Astrocyte (in vitro differentiated cells and primary cell): ENCODE measurements around the gene TMCC1. TPM values are rescaled to one million over a fixed set of nuclear protein-coding genes. Genes with fewer than 3 reads are reported as not detected.

Source experiments
- DNase-seq: peaks from one replicate; pipeline ENCODE4 v3.0.0-alpha.2; 2010; ENCODE audit warnings: low read depth
- FAIRE-seq: peaks from 2 replicates; lab custom pipeline; 2011; peaks lifted over from hg19 to GRCh38; lab: Jason Lieb, UNC
- H2AFZ ChIP-seq: 2 replicates; pipeline ENCODE4 v1.6.0; 2012; ENCODE audit warnings: low read depth, low read length, inconsistent platforms
- H3K27ac ChIP-seq: 2 replicates; pipeline ENCODE4 v1.5.1; 2011; ENCODE audit warnings: low read depth, low read length, inconsistent platforms
- H3K27me3 ChIP-seq: 2 replicates; pipeline ENCODE4 v1.6.0; 2011; ENCODE audit warnings: low read length, inconsistent platforms; ENCODE audit not compliant: insufficient read depth
- H3K36me3 ChIP-seq: 2 replicates; pipeline ENCODE4 v1.5.1; 2011; ENCODE audit warnings: low read length, inconsistent platforms; ENCODE audit not compliant: insufficient read depth
- H3K4me1 ChIP-seq: 2 replicates; pipeline ENCODE4 v1.5.1; 2011; ENCODE audit warnings: low read length, inconsistent platforms; ENCODE audit not compliant: insufficient read depth
- H3K4me2 ChIP-seq: 2 replicates; pipeline ENCODE4 v1.6.0; 2012; ENCODE audit warnings: low read length, inconsistent platforms
- H3K4me3 ChIP-seq: 2 replicates; pipeline ENCODE4 v1.5.1; 2011; ENCODE audit warnings: low read depth, mild to moderate bottlenecking, low read length, inconsistent platforms; ENCODE audit not compliant: insufficient read depth
- H3K79me2 ChIP-seq: 2 replicates; pipeline ENCODE4 v1.6.0; 2012; ENCODE audit warnings: mild to moderate bottlenecking, low read length, inconsistent platforms; ENCODE audit not compliant: insufficient read depth
- H3K9ac ChIP-seq: 2 replicates; pipeline ENCODE4 v1.6.0; 2012; ENCODE audit warnings: mild to moderate bottlenecking, low read length, inconsistent platforms
- H3K9me3 ChIP-seq: 2 replicates; pipeline ENCODE4 v1.5.1; 2012; ENCODE audit warnings: low read depth, mild to moderate bottlenecking, low read length, inconsistent platforms; ENCODE audit not compliant: insufficient read depth
- H4K20me1 ChIP-seq: 2 replicates; pipeline ENCODE4 v1.6.0; 2012; ENCODE audit warnings: low read length, inconsistent platforms; ENCODE audit not compliant: insufficient read depth
- H3K27ac Mint-ChIP-seq: one replicate; pipeline ENCODE4 v1.8.0; 2021; ENCODE audit warnings: mild to moderate bottlenecking, mixed read lengths; ENCODE audit not compliant: unreplicated experiment
- H3K27me3 Mint-ChIP-seq: one replicate; pipeline ENCODE4 v1.8.0; 2021; ENCODE audit warnings: low read depth, mixed read lengths; ENCODE audit not compliant: unreplicated experiment
- H3K36me3 Mint-ChIP-seq: one replicate; pipeline ENCODE4 v1.8.0; 2021; ENCODE audit warnings: low read depth, mixed read lengths; ENCODE audit not compliant: unreplicated experiment
- H3K4me1 Mint-ChIP-seq: one replicate; pipeline ENCODE4 v1.8.0; 2021; ENCODE audit warnings: low read depth, mixed read lengths; ENCODE audit not compliant: unreplicated experiment
- H3K4me3 Mint-ChIP-seq: one replicate; pipeline ENCODE4 v1.8.0; 2021; ENCODE audit warnings: mild to moderate bottlenecking, moderate library complexity, mixed read lengths; ENCODE audit not compliant: unreplicated experiment
- H3K9me3 Mint-ChIP-seq: one replicate; pipeline ENCODE4 v1.8.0; 2021; ENCODE audit warnings: mild to moderate bottlenecking, mixed read lengths; ENCODE audit not compliant: unreplicated experiment
- EZH2 ChIP-seq: IDR thresholded peaks from 2 replicates; pipeline ENCODE4 v1.6.1; 2012; ENCODE audit warnings: mild to moderate bottlenecking, low read length, inconsistent platforms; ENCODE audit not compliant: insufficient read depth
- total RNA-seq: library from RNA; stranded (reverse); gene quantifications from 2 replicates; pipeline ENCODE4 v1.2.1, GENCODE V29; 2021
- TF ChIP-seq, protein P1 (sequence below): IDR thresholded peaks from 2 replicates; pipeline ENCODE4 v1.5.1; 2011; ENCODE audit warnings: low read depth, mild to moderate bottlenecking, inconsistent platforms, low read length, moderate library complexity; ENCODE audit not compliant: insufficient read depth

Gene TMCC1
- total RNA-seq, 1 donor from 2014 or later, result 37.9 TPM

DNA sequence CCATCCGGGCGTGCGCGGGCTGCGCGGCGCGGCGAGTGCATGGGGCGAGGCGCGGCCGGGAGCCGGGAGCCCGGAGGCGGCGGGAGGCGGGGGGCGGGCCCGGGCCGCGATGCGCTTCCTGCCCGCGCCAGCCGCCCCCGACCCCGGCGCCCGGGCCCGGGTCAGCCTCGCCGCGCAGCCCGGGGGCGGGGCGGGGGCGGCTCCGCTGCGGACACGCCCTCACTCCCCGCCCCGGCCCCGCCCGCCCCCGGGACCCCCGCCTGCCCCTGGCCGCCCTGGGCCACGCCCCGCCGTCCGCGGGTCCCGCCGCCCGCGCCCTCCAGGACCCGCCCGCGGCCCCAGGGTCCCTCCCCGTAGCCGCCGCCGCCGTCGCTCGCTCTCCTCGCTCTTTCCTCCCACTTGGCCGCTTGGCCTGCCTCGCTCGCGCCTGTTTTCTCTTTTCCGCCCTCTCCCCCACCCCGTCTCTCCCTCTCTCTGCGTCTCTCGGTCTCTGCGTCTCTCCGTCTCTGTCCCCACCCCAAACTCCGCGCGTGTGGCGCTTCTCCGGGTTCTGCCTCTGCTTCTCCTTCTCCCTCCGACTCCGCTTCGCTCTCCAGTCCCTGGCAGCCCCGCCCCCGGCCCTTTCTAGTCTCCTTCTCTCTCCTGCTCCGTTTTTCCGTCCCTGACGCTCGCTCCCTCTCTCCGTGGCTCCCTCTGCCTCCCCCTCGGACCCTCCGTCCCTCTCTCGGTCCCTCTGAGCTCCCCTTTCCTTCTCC, 286.7 kb downstream of the TMCC1 start, which contains the start of gene PLXND1:
PLXND1 (minus strand) TSS at position 41 of the 755 bp plus-strand sequence; CDS start at position 4, 37 bp downstream.
- peak within 1 kb of the TSS; percentile 48 for H3K27ac ChIP-seq
- peak within 1 kb of the TSS; percentile 99 for H3K4me3 Mint-ChIP-seq
- H3K4me1 ChIP-seq, result peaks cover 67% of the 10 kb centered on the region
- H3K27me3 ChIP-seq, result no peaks in the 10 kb centered on the region
- peak within 1 kb of the TSS; percentile 69 for H3K4me3 ChIP-seq
- H4K20me1 ChIP-seq, result peaks cover 34% of the 10 kb centered on the region
- no peaks in the 10 kb centered on the region for H3K36me3 ChIP-seq
- TF ChIP-seq EZH2, result no peak
- TF ChIP-seq, protein P1, sequence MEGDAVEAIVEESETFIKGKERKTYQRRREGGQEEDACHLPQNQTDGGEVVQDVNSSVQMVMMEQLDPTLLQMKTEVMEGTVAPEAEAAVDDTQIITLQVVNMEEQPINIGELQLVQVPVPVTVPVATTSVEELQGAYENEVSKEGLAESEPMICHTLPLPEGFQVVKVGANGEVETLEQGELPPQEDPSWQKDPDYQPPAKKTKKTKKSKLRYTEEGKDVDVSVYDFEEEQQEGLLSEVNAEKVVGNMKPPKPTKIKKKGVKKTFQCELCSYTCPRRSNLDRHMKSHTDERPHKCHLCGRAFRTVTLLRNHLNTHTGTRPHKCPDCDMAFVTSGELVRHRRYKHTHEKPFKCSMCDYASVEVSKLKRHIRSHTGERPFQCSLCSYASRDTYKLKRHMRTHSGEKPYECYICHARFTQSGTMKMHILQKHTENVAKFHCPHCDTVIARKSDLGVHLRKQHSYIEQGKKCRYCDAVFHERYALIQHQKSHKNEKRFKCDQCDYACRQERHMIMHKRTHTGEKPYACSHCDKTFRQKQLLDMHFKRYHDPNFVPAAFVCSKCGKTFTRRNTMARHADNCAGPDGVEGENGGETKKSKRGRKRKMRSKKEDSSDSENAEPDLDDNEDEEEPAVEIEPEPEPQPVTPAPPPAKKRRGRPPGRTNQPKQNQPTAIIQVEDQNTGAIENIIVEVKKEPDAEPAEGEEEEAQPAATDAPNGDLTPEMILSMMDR, result no peak
- peak within 1 kb of the TSS; percentile 94 for H3K4me2 ChIP-seq
- H3K9me3 Mint-ChIP-seq, result no peaks in the 10 kb centered on the region
- DNase-seq (peak; percentile 39), FAIRE-seq (no peak)
- peaks cover 50% of the 10 kb centered on the region for H3K4me1 Mint-ChIP-seq
- peak within 1 kb of the TSS; percentile 72 for H2AFZ ChIP-seq
- no peaks in the 10 kb centered on the region for H3K36me3 Mint-ChIP-seq
- H3K27me3 Mint-ChIP-seq, result no peaks in the 10 kb centered on the region
- peak within 1 kb of the TSS; percentile 88 for H3K27ac Mint-ChIP-seq
- no peaks in the 10 kb centered on the region for H3K9me3 ChIP-seq
- peaks cover 43% of the 10 kb centered on the region for H3K79me2 ChIP-seq
- H3K9ac ChIP-seq, result peak within 1 kb of the TSS; percentile 81

DNA sequence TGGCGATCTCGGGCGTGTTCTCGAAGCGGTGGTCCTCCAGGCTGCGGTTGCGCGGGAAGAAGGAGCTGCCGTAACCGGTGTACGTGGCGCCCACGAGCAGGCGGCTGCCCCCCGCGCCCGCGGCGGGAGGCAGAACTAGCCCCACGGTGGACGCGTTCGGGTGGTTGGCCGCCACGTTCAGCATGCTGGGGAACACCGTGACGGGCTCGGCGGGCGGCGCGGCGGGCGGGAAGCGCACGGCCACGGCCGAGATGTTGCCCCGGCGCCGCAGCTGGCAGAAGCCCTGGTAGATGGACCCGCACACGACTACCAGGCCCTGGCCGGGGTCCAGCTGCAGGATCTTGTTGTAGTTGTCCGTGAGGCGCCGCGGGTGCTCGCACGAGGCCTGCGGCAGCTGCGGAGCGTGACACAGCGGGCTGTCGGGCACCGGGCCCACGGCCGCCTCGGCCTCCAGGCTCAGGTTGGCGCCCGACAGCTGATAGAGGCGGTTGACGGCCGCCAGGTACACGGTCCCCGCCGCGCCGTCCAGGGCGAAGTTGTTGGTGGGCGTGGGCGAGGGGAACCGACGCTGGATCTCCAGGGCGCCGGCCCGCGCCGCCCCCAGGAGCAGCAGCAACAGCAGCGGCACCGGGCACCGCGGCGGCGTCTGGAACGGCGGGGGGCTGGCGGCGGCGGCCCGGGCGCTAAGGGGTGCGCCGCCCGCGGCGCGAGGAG, 287.4 kb downstream of the TMCC1 start:
- peaks cover 60% of the 10 kb centered on the region for H3K4me1 ChIP-seq
- TF ChIP-seq, protein P1, result no peak
- TF ChIP-seq EZH2, result no peak
- peak overlapping the region; percentile 69 for H3K4me3 ChIP-seq
- H4K20me1 ChIP-seq, result peaks cover 40% of the 10 kb centered on the region
- peaks cover 2% of the 10 kb centered on the region for H3K36me3 Mint-ChIP-seq
- peak overlapping the region; percentile 99 for H3K4me3 Mint-ChIP-seq
- peak overlapping the region; percentile 78 for H3K9ac ChIP-seq
- peaks cover 50% of the 10 kb centered on the region for H3K4me1 Mint-ChIP-seq
- H3K79me2 ChIP-seq, result peaks cover 51% of the 10 kb centered on the region
- H3K4me2 ChIP-seq, result peak overlapping the region; percentile 94
- H3K9me3 Mint-ChIP-seq, result no peaks in the 10 kb centered on the region
- FAIRE-seq (no peak), DNase-seq (peak; percentile 33)
- H3K27me3 Mint-ChIP-seq, result no peaks in the 10 kb centered on the region
- no peaks in the 10 kb centered on the region for H3K36me3 ChIP-seq
- H3K27ac Mint-ChIP-seq, result peak overlapping the region; percentile 48
- peak overlapping the region; percentile 66 for H2AFZ ChIP-seq
- H3K9me3 ChIP-seq, result no peaks in the 10 kb centered on the region
- H3K27me3 ChIP-seq, result no peaks in the 10 kb centered on the region
- no peak overlapping the region for H3K27ac ChIP-seq
